A673 (cell line): ENCODE data around the gene EFCAB8.

Source experiments
- CTCF ChIP-seq: fragments of 300-800, 200-600 bp; sonication (generic); conservative IDR thresholded peaks from 2 replicates; pipeline ENCODE4 v1.5.1; 2017; ENCODE audit warnings: low read depth, mild to moderate bottlenecking, antibody characterized with exemption, low read length, moderate library complexity, mixed read lengths
- EZH2 ChIP-seq: fragments of 200-600 bp; sonication (generic); IDR thresholded peaks from 2 replicates; pipeline ENCODE4 v1.6.1; 2017; ENCODE audit warnings: borderline replicate concordance, low read depth, mild to moderate bottlenecking, mixed read lengths, antibody characterized with exemption, low read length; ENCODE audit not compliant: poor library complexity, severe bottlenecking

GRCh38 chr20:32811886-32812285 lies 46.8 kb upstream of the EFCAB8 start:
- TF ChIP-seq CTCF (no peak), EZH2 (no peak)
